GM12892 (cell line): Measurements from ENCODE around the gene PREX1.

Source experiments
- POLR2A ChIP-seq: IDR thresholded peaks from 2 replicates; pipeline ENCODE4 v1.6.1; 2011; ENCODE audit warnings: low read depth, low read length, control low read depth
- POLR2AphosphoS5 ChIP-seq: IDR thresholded peaks from 2 replicates; pipeline ENCODE4 v1.6.1; 2011; ENCODE audit warnings: low read depth, low read length, control low read depth
- TAF1 ChIP-seq: IDR thresholded peaks from 2 replicates; pipeline ENCODE4 v1.6.1; 2011; ENCODE audit warnings: low read depth, mild to moderate bottlenecking, control low read depth, low read length, borderline replicate concordance

GRCh38 chr20:48844996-48845395, 17.2 kb upstream of the PREX1 start:
- TF ChIP-seq POLR2AphosphoS5 (no peak), TAF1 (no peak), POLR2A (no peak)
